ENCODE data around the gene ABHD8.

ABHD8 gene

DNA sequence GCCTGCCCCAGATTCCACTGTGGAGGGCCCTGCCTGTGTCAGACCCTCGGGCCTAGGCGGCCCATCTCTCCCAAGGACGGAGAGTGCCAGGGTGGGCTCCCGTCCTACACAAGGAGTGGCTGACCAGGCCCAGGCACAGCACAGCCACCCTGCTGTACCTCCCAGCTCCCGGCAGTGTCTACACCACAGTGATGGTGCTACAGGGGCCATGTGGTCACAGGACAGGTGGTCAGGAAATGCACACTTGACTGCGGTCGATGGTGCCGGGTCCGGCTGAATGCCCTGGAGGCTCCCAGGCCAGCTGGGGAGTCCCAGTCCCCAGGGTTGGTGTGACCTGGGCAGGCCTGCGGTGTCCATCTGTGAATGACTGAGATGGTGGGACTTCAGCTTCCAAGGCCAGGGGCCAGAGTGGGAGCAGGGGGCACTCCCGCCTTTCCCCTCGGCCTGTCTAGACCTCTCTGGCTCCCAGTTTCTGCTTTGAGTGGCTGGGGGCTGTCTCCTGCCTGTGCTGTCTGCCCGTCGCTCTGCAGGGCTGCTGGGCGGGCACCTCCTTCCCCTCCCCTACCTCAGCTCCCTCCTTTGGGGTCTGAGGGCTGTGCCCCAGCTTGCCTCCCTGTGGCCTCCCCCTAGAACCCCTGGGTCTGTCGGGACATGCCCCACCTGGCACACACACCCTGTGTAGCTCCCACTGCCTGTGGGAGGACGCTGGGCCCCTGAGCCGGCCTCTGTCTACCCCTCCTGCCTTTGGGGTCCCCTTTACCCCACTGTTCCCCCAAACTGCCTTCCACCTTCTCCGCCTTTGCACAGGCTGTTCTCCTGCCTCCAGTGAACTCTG, 18.6 kb upstream of the ABHD8 start:
- no peak for DNase-seq (ENCODE audit: low read depth in 2 of 2)

DNA sequence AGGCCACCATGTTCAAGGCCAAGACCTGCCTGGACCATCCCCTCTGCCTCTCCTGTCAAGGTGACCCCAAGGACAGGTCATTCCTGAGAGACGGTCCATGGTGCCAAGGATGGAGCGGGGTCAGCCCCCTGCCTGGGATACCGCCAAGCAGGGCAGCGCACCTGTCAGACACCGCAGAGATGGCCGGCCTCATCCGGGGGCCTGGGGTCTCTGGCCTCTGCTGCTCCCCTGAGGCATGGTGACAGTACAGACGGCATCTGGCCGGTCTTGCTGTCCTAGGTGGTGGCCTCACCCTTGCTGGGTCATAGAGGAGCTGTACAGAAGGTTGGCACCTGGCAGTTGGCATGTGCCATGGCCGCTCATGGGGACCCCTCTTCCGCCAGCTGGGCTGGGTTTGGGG, 17.2 kb upstream of the ABHD8 start:
- no peak for DNase-seq (ENCODE audit: low read depth in 2 of 2)

DNA sequence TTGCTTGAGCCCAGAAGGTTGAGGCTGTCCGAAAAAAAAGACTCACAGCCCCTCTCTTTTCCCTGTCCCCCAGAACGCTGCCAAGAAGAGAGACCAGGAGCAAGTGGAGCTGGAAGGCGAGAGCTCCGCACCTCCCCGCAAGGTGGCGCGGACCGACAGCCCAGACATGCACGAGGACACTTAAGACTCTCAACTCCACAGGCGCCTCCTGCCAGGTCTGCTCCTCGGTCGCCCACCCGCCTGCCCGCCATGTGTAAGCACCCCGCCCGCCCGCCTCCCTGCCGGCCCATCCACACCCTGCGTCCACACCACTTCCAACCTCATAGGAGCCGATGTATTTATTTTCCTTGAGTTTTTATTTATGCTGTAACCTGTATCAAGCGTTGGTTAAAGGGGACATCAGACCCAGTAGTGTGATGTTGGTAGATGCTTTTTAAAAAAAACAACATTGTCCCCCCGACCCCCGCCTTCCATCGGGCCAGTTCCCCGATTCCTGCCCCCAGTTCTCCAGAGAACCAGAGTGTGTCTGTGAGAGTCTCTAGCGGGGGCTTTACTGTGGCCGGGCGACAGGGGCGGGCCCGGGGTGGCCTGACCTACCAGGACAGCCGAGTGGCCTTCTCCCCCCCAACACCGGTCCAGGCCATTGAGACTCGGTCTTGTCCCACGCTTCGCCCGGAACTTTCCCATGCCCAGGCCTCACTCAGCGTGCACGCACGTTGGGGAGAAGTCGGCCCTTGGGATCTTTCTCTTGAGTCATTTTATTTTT, 16.4 kb upstream of the ABHD8 start:
- no peak for DNase-seq (ENCODE audit: low read depth in 2 of 2)

DNA sequence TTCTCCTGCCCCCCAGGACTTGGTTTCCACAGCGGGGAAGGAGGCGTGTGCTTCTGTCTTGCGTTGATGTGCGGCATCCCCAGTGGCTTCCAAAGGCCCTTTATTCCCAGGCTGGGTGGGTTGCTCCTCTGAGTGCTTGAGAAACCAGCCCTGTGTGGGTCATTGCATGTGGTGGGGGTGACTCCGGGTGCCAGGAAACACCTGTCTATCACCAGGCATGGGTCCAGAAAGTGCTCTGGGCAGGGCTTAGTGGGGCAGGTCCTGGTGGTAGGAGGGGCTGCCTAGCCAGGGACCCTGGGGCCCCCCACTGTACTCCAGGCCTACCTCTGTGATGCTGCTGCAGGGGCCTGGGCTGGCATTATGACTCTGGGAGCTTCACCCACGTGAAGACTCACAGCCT, 15.7 kb upstream of the ABHD8 start:
- no peak for DNase-seq (ENCODE audit: low read depth in 2 of 2)

DNA sequence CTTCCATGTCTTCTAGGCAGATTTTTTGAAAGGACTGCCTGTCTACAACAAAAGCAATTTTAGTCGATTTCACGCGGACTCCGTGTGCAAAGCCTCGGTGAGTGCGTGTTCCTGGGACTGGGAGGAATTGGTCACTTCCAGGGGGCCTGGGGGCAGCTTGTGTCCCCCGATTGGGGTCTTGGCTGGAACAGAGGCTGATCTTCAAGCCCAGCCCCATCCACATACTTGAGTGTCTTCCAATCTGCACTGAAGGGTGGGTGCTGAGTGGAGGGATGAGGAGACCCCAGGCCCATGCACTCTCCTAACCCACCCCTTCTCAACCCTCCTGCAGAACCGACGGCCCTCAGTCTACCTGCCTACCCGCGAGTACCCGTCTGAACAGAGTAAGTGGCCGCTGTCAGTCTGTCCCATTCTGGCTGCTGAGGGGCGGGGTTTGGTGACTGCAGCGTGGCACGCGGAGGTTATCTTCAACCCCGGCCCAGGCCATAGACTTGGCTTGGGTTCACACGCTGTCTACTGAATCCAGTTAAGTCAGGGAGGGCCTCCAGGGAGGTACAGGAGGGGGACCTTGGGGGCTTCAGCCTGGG, 10.9 kb upstream of the ABHD8 start:
- no peak for DNase-seq (ENCODE audit: low read depth in 2 of 2)

DNA sequence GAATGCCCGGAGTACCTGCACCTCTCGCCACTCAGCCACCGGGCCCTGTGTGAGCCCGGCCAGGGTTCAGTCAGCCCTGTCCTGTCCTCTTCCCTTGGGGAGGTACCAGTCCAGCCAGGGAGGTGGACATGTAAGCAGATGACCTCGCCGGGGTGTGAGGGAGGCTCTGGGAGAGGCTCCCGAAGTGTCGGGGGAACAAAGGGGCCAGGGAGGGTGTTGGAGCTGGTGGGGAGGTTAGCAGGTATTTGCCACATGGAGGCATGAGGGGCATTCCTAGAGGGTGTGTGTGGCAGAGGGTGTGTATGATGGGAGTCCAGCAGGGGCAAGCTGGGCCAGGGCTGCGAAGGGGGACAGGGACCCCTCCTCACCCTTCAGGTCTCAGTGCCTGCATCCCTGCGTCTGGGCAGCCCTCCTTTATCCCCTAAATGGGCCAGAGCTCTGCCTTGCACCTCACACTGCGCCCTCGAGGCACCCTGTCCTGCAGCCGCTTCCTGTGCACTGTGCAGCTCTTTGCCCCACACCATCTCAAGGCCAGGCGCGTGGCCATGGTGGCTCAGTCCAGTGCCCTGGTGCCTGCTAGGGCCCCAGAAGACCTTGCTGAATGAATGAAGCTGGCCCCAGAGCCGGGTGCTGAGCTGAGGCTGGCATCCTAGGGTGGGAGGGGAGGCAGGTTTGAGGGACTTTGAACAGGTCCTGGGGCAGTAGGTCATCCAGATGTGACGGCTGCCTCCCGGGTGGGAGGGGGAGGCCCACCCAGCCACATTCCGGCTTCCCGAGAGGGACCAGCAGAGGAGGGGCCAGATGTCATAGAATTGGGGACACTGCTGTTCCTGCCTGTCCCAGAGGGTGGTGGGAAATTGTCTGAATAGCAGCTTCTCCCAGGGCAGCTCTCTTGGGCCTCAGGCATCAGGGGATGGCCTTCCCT, 9.2 kb upstream of the ABHD8 start:
- DNase-seq (ENCODE audit: low read depth in 2 of 2) = no peak

DNA sequence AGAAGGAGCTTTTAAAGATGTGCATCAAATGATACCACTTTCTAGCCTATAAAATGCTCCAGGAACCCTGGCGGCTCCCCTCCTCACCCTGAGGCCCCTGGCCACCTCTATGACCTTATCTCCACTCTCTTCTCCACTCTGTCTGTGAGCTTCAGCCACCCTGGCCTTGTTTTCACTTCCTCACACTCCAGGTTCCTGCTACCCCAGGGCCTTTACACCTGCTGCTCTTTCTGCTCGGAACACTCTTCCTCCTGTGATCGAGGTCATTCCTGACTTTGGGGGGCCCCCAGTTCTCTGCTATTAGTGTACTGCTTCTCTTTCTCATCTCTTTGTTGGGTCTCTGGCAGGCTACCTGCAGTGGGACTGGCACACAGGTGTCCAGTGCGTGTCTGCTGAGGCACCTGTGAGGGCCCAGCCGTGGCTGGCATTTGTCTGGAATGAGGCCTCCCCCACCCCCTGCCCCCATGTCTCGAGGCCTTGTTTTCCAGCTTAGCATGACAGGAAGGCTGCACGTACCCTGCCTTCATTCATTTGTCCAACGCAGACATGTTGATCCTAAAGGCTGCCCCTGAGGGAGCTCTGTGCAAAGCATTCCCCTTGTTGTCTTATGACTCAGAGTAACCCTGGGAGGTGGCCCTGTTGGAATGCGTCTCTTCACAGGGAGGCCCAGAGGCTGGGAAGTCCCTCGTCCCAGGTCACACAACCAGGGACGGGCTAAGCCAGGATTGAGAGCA, 8.4 kb upstream of the ABHD8 start:
- DNase-seq (ENCODE audit: low read depth in 2 of 2) = no peak

DNA sequence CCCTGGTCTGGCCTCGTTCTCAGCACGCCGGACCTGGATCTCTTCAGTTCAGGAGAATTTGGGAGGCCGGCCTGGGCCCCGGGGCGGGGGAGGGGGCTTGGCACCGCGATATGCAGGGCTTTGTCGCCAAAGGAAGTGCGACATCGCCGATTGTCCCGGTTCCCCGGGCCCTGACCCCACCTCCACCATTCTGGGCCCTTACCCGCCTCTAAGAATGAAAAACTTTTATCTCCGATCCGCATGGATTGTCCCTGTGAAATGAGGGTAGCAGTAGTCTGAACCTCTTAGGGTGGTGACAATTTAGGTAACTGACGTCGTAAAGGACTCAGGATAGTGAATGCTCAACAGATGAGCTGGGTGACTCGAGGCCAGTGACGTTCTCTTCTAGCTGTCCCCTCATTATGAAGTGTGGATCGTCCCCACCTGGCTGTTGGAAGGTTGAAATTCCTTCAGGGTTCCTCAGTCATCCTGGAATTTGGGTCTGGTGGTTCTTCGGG, 6.8 kb upstream of the ABHD8 start:
- DNase-seq (ENCODE audit: low read depth in 2 of 2) = no peak

DNA sequence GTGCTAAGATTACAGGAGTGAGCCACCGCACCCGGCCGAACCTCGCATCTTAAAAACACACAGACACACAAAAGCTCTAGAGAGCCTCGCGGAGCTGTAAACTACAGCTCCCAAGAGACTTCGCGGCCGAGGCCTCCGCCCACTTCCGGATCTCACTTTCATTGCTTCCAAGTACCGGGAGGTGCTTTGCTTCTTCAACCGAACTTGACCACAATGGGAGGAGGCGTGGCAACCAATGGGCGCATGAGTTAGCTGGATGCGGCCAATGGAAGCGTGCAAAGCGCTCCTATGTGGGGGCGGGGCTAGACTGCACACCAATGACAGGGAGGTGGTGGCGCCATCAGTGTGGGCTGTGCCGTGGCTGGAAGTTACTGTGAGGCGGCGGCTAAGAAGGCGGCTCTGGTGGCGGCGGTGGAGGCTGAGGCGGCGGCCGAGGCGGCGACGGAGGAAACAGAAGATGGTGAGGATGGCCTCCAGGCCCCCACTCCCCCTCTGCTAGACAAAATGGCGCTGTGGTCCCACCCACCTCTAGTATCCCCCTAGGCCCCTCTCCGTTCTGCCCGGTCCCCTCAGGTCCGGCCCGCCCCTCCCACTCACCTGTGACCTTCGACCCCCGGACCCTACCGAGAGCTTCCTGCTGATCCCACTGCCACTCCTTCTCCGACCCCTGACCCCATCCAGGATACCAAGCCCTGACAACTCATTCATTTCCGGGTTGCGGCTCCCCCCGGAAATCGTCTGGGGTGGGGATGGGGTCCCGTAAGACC, 6.2 kb upstream of the ABHD8 start, which contains the start of gene DDA1:
DDA1 (plus strand) TSS at position 366 of the 767 bp plus-strand sequence; CDS start at position 458, 92 bp downstream.
- DNase-seq (ENCODE audit: low read depth in 2 of 2) = peak; percentile 97 to 99

DNA sequence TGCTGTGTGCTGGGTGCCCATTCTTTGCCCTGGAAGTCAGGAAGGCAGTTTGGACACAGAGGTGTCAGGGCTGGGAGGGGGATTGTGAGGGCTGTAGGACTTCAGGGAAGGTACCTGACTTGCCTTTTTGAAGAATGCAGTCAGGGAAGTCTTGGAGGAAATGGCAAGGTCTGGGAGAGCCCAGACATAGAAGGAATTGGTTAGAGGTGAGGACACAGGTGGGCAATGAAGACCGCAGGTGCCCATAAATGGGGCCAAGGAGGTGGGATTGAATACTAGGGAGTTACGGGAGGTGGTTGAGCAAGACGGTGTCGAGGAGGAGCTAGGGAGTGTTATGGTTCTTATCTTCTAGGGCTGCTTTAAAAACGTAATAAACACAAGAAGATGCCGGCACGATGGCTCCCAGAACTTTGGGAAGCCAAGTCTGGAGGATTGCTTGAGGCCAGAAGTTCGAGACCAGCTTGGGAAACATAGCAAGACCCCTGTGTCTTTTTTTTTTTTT, 4.7 kb upstream of the ABHD8 start:
- no peak for DNase-seq (ENCODE audit: low read depth in 2 of 2)

DNA sequence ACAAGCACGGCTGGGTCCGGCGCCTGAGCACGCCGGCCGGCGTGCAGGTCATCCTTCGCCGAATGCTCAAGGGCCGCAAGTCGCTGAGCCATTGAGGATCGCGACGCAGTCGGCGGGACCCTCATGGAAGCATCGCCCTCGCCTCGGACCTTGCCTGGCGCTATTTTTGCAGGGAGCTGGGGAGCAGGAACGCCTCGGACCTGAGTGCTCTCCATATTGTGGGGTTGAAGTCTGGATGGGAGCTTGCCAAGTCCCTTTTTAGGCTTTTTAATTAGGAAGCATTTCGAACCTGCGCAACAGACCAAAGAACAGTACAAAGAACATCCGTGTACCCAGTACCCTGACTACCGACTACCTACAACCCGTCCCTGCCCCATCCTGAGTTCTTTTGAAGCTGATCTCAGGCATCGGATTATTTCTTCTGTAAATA, 3.1 kb upstream of the ABHD8 start:
- DNase-seq (ENCODE audit: low read depth in 2 of 2) = no peak

DNA sequence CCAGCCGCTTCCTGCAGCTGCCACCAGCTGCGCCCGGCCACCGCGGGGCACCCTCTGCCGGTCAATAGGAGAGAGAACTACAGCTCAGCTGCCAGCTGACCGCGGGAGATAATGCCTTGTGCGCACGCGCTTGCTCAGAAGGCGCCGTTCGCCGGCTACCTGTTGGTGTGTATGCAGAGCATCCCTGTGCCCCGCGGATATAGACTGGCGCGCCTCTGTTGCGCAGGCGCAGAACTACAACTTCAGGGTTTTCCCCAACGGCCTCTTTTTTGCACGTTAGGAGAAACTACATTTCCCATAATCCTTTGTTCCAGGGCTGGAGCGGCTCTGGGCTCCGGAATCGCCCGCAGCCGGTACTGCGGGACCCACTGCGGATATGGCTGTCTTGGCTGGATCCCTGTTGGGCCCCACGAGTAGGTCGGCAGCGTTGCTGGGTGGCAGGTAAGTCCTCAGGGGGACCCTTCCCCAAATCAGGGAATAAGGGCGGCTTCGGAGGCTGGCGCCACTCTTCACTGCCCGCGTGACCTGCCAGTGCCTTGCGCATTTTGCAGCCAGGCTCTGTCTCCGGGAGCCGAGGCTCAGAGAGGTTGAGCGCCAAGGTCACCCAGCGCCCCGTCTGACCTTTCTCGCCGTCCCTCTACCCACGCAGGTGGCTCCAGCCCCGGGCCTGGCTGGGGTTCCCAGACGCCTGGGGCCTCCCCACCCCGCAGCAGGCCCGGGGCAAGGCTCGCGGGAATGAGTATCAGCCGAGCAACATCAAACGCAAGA, 2.5 kb upstream of the ABHD8 start, which contains the start of gene MRPL34:
MRPL34 (plus strand) TSS at position 356 of the 768 bp plus-strand sequence; CDS start at position 377, 21 bp downstream.
- DNase-seq (ENCODE audit: low read depth in 2 of 2) = peak; percentile 84 to 93

DNA sequence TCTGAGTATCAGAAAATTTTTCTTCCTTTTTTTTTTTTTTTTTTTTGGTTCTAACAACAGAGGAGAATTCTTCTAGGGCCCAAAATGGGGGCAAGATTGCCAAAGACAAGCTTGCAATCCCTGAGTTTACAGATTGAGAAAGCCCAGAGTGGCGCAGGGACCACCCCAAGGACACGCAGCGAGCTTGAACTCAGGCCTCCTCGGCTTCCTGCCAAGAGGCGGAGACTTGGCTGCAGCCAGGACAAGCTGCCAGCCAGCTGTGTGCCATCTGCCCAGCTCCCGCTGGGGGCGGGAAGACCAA, 1.9 kb upstream of the ABHD8 start:
- no peak for DNase-seq (ENCODE audit: low read depth in 2 of 2)

DNA sequence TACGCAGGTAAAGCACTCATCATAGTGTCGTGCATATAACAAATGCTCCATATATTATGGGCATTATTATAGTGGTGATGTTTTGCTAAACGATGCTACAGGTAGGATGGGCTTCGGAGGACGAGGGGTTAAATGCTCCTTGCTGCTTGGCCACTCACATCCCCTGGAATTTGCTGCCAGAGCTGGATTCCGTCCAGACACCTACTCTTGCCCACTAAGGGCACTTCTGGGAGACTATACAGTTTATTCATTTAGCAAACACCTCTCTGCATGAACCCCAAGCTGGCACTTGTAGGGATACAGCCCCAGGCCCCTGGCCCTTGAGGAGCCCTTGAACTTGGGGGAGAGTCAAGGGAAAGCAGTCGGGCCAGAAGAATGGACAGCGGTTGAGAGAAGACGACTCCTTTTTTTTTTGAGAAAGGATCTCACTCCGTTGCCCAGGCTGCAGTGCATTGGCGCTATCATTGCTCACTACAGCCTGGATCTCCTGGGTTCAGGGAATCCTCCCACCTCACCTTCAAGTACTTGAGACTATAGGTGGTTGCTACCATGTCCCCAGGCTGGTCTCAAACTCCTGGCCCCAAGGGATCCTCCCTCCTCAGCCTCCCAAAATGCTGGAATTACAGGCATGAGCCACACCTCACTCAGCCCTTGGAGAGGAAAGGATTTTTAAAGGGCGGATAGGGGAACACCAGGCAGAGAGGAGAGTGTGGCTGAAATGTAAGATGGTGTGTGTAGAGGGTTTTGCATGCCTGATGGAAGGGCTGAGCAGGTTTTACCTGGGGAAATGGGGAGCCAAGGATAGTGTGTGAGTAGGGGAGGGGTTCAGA, 1.4 kb upstream of the ABHD8 start:
- DNase-seq (ENCODE audit: low read depth in 2 of 2) = no peak

DNA sequence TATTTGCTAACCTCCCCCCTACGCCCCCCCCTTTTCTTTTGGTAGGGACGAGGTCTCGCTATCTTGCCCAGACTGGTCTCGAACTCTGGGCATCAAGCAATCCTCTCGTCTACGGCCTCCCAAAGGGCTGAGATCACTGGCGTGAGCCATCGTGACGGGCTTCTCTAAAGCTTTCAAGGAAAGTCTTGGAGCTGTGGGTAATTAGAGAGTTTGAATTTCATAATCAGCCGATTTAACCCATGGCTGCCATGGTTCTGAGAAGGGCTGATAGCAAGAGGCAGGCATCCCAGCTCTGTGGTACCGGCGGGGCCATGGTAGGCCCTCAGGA, 679 bp upstream of the ABHD8 start:
- DNase-seq (ENCODE audit: low read depth in 2 of 2) = no peak

DNA sequence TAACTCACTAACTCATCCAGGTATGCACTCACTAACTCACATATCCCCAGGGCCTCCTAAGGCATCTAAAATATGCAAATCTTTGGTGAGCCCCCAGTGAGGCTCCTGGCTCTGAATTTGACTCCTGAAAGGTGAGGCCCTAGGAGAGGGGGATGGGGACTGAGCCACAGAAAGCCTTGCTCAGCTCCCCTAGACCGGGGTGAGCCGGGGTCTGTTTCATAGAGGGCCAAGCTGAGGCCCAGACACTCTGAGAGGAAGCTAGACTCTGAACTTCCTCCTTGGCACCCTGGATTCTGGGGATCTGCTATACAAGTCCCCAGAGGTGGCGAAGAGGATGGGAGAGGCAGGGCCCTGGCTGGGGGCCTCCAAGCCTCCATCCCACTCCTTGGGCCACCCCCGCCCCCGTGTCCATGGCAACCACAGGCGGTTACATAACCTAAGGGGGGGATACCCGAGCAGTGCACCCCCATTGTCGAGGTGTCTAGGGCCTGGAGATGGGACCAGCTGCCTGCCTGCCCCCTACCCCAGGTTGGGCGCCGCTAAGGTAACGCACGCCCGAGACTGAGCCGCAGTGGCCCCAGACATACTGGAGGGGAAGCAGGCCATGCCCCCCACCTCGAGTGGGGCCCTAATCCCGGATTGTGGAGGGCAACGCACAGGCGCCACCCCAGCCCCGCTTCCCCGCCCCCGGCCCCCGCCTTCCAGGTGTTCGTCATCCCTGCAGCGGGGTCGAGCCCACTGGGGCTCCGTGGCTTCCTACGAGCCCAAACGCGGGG, 646 bp downstream of the ABHD8 start:
- DNase-seq (ENCODE audit: low read depth in 2 of 2) = no peak

DNA sequence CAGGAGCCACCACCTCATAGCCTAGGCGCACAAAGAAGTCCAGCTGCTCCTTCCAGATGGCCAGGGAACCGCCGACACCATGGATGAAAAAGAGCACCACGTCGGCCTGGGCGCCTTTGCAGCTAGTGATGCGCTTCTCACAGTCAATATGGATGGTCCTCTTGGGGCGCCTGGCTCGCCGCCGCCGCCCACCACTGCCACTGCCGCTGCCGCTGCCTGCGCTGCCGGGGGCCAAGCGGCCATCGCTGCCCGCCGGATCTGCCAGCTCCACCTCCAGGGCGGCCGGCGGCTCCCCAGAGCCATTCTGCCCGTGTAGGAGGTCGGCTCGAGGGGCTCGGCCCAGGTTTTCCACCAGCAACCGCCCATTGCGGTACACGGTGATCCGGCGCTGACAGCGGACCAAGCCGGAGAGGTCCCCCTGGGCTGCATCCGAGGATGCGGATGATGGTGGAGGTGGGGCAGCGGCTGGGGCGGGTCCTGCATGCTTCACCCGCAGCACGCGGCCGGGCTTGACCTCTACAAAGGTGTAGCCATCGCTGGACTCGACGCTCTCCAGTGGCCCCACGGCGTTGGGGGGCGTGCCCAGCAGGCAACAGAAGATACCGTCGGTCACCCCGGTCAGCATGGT, 2.1 kb downstream of the ABHD8 start:
- no peak for DNase-seq (ENCODE audit: low read depth in 2 of 2)
